Measurements from ENCODE around the gene CST6. TPM values are rescaled to one million over a fixed set of nuclear protein-coding genes. Genes with fewer than 3 reads are reported as not detected.

The CST6 gene, protein sequence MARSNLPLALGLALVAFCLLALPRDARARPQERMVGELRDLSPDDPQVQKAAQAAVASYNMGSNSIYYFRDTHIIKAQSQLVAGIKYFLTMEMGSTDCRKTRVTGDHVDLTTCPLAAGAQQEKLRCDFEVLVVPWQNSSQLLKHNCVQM
- total RNA-seq (2022; extraction: Qiagen RNA extraction; ENCODE audit: low read depth) = not detected in 5 replicates

DNA sequence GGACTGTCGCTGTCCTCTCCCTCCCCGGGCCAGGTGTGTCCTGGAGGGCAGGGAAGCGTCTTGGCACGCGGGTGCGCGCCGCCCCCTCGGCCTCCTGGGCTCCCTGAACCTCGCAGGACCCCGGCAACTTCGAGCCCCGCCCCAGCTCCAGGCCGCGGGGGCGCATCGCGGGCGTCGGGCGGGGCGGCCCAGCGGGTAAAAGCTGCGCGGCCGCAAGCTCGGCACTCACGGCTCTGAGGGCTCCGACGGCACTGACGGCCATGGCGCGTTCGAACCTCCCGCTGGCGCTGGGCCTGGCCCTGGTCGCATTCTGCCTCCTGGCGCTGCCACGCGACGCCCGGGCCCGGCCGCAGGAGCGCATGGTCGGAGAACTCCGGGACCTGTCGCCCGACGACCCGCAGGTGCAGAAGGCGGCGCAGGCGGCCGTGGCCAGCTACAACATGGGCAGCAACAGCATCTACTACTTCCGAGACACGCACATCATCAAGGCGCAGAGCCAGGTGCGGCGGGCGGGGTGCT is at the start of gene CST6:
TSS of gene CST6 (plus strand) at position 224 of the 519 bp plus-strand sequence. CDS start at position 261, 37 bp downstream.

DNA sequence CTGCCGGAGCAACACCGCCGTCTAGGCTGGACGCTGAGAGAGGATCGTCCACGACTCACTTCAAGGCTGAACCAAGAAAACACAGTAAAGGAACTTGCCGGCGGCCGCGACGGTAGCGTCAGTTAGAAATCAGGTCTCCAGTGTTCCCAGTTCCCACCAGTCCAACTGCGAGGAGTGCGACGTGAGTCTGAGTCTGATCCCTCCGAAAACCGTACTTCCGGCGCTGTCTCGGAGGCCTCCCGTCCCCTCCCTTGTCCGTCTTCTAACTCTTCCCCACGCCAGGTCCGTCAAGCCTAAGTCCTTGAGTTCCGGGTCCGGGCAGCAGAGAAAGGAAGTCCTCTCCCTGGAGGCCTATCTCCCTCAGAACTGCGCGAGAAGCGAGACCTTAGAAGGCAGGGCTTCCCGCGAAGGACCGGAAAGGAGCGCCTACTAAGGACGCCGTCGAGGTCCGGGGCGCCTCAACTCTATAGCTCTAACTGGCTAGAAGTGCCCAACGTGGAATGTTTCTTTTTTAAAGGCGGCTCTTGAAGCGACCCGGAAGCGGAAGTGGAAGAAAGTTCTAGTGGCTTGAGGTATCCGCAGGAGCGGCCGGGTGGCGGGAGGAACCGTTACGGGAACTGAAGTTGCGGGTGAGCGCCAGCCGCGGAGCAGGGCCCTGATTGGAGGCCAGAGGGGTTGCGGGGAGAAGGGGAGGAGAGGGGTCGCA is 9.7 kb upstream of the CST6 start, which contains the start of the genes BANF1 and EIF1AD:
TSS of gene BANF1 (plus strand) at position 562 of the 706 bp plus-strand sequence. CDS start 748 bp downstream, outside the sequence.
TSS of gene EIF1AD (minus strand) at position 216 of the 706 bp plus-strand sequence. CDS start 1,768 bp downstream, outside the sequence.

DNA sequence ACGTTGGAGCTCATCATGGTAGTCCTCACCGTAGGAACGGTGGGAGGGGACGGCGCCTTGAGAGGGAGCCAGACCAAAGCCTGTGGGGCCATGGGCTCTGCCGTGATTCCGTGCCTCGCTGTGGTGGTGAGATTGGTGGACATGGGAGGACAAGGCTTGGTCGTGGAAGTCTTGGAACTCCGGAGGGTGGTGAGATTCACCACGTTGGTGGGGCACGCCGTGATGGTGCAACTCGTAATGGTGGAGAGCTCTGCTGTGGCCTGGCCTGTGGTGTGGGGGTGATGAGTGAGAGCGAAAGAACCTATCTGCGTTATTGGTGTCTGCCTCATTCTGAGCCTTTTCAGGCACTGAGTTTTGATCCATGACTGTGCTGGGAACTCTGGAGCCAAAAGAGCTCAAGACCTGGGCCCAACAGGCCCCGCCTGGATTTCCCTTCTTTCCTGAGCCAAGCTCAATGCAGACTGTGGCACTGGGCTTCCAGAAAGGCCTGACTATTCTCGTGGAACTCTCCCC is 14.3 kb downstream of the CST6 start, which contains the start of gene CATSPER1:
TSS of gene CATSPER1 (minus strand) at position 463 of the 513 bp plus-strand sequence. CDS start at position 363, 100 bp downstream.

DNA sequence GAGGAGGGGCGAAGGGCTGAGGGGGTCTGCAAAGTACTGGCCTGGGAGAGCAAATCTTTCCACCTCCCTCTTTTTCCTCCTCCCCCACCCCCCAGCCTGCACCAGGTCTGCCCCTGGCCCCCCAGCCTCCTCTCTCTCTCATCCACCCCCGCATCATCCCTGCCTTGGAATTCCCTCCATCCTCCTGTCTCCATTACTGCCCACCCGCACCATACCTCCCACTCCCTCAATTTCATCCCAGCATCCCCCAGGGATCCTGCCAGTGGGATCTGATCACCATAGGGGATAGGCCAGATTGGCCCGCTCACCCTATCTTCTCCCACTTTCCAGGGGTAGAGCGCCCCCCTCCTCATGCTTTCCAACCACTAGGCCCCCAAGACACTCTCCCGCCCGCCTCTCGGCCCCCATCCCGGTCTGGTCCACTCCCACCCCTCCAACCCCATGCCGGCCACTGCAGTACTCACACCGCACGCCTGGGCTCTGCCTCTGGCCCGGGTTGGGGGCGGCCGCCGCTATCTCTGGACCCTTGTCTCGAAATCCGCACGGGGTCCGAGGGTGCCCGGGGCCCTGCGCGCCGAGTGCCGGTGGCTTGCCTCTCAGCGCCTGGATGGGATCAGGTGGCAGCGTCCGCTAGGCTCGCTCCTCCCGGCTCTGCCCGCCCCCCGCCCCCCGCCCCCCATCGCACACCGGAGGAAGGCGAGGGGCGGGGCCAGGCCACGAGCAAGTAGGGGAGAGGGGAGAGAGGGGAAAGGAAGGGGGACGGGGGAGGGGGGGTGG is 36.9 kb downstream of the CST6 start, which contains the start of gene GAL3ST3:
TSS of gene GAL3ST3 (minus strand) at position 615 of the 777 bp plus-strand sequence. CDS start 3,746 bp downstream, outside the sequence.

DNA sequence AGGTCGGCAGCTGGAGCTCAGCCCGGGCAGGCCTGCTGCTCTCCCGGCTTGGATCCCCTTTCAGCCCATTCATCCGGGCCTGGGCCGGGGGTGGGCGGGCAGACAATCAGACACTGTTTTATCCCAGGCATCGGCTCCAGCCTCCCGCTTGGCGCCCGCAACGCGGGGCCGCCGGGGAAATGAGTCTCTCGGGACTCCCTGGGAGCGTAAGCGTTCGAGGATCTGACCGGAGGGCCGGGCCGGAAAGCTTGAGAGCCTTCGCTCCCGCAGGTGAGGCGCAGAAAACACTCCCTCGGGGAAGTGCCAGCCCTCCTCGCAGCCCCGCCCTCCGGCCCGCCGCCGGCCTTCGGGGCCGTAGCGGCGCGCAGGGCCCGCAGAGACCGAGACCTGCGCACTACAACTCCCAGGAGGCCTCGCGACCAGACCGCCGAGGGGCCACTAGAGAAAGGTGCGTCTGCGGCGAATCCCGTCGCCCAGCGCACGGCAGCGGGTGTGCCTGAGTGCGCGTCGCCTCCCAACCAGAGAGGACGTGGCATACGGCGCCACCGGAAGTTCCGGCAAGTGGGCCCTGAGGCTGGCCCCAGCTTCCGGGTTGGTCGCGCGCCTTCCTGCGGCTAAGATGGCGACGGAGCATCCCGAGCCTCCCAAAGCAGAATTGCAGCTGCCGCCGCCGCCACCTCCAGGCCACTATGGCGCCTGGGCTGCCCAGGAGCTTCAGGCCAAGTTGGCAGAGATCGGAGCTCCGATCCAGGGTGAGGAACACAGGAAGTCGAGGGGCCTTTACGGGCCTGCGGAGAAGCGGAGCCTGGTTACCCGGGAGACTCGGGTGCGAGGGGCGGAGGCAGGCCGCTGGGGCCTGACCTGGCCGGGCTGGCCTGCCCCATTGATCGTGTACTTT is 40.2 kb downstream of the CST6 start, which contains the start of gene SF3B2:
TSS of gene SF3B2 (plus strand) at position 599 of the 898 bp plus-strand sequence. CDS start at position 620, 21 bp downstream.

Other genes starting within 250 kb of the CST6 start
- gene AP5B1, start 231.0 kb upstream of the CST6 start, total RNA-seq (2022; extraction: Qiagen RNA extraction; ENCODE audit: low read depth) = 7.8 to 13.4 TPM (median 10.6 TPM) in 5 replicates
- 0.06 to 0.10 TPM (median 0.07 TPM) in 3 of 5 replicates, not detected in the others for gene OVOL1, start 224.9 kb upstream of the CST6 start, total RNA-seq (2022; extraction: Qiagen RNA extraction; ENCODE audit: low read depth)
- 0.07 TPM in 1 of 5 replicates, not detected in the others for gene SNX32, start 178.0 kb upstream of the CST6 start, total RNA-seq (2022; extraction: Qiagen RNA extraction; ENCODE audit: low read depth)
- gene CFL1, start 153.8 kb upstream of the CST6 start, total RNA-seq (2022; extraction: Qiagen RNA extraction; ENCODE audit: low read depth) = 1,909 to 2,425 TPM (median 2,217 TPM) in 5 replicates
- gene MUS81, start 151.6 kb upstream of the CST6 start, total RNA-seq (2022; extraction: Qiagen RNA extraction; ENCODE audit: low read depth) = 20.6 to 33.6 TPM (median 31.0 TPM) in 5 replicates
- gene EFEMP2, start 139.2 kb upstream of the CST6 start, total RNA-seq (2022; extraction: Qiagen RNA extraction; ENCODE audit: low read depth) = 0.45 to 0.88 TPM (median 0.85 TPM) in 5 replicates
- 0.09 to 0.19 TPM in 2 of 5 replicates, not detected in the others for gene CTSW, start 132.2 kb upstream of the CST6 start, total RNA-seq (2022; extraction: Qiagen RNA extraction; ENCODE audit: low read depth)
- gene FIBP, start 123.5 kb upstream of the CST6 start, total RNA-seq (2022; extraction: Qiagen RNA extraction; ENCODE audit: low read depth) = 72.3 to 97.2 TPM (median 86.8 TPM) in 5 replicates
- 29.7 to 54.1 TPM (median 46.1 TPM) in 5 replicates for gene CCDC85B, start 121.3 kb upstream of the CST6 start, total RNA-seq (2022; extraction: Qiagen RNA extraction; ENCODE audit: low read depth)
- gene FOSL1, start 111.6 kb upstream of the CST6 start, total RNA-seq (2022; extraction: Qiagen RNA extraction; ENCODE audit: low read depth) = 160 to 254 TPM (median 205 TPM) in 5 replicates
- 40.2 to 65.5 TPM (median 60.3 TPM) in 5 replicates for gene C11orf68, start 92.9 kb upstream of the CST6 start, total RNA-seq (2022; extraction: Qiagen RNA extraction; ENCODE audit: low read depth)
- 193 to 312 TPM (median 253 TPM) in 5 replicates for gene DRAP1, start 92.6 kb upstream of the CST6 start, total RNA-seq (2022; extraction: Qiagen RNA extraction; ENCODE audit: low read depth)
- not detected in 5 replicates for gene TSGA10IP, start 66.5 kb upstream of the CST6 start, total RNA-seq (2022; extraction: Qiagen RNA extraction; ENCODE audit: low read depth)
- 51.4 to 70.6 TPM (median 62.2 TPM) in 5 replicates for gene SART1, start 50.3 kb upstream of the CST6 start, total RNA-seq (2022; extraction: Qiagen RNA extraction; ENCODE audit: low read depth)
- 38.9 to 45.8 TPM (median 39.4 TPM) in 5 replicates for gene EIF1AD, start 9.9 kb upstream of the CST6 start, total RNA-seq (2022; extraction: Qiagen RNA extraction; ENCODE audit: low read depth)
- gene BANF1, start 9.5 kb upstream of the CST6 start, total RNA-seq (2022; extraction: Qiagen RNA extraction; ENCODE audit: low read depth) = 381 to 509 TPM (median 475 TPM) in 5 replicates
- 0.94 to 2.0 TPM (median 1.7 TPM) in 5 replicates for gene CATSPER1, start 14.5 kb downstream of the CST6 start, total RNA-seq (2022; extraction: Qiagen RNA extraction; ENCODE audit: low read depth)
- gene GAL3ST3, start 37.2 kb downstream of the CST6 start, total RNA-seq (2022; extraction: Qiagen RNA extraction; ENCODE audit: low read depth) = not detected in 5 replicates
- 168 to 198 TPM (median 172 TPM) in 5 replicates for gene SF3B2, start 40.4 kb downstream of the CST6 start, total RNA-seq (2022; extraction: Qiagen RNA extraction; ENCODE audit: low read depth)
- 48.7 to 80.4 TPM (median 65.1 TPM) in 5 replicates for gene PACS1, start 58.3 kb downstream of the CST6 start, total RNA-seq (2022; extraction: Qiagen RNA extraction; ENCODE audit: low read depth)
- 38.0 to 47.4 TPM (median 45.0 TPM) in 5 replicates for gene KLC2, start 245.7 kb downstream of the CST6 start, total RNA-seq (2022; extraction: Qiagen RNA extraction; ENCODE audit: low read depth)

Measured in A549 treated with RU486 at 1 μM for 4 hours (cell line).